Dendritic cell treated with granulocyte-macrophage colony-stimulating factor and Interleukin-4, amounts not matched to agents 40 ng/mL and 50 ng/mL, for 4 days (primary cell): ENCODE data around the gene ADAP1.
A peak's percentile ranks its signal among the peaks of the same experiment; 100 is the strongest.

Experiments used
- H3K27ac Mint-ChIP-seq: one replicate; pipeline ENCODE4 v1.8.0; 2022; ENCODE audit warnings: mild to moderate bottlenecking, mixed read lengths
- H3K27me3 Mint-ChIP-seq: one replicate; pipeline ENCODE4 v1.8.0; 2022; ENCODE audit warnings: mild to moderate bottlenecking, mixed read lengths
- H3K36me3 Mint-ChIP-seq: one replicate; pipeline ENCODE4 v1.8.0; 2022; ENCODE audit warnings: low read depth, mixed read lengths
- H3K4me1 Mint-ChIP-seq: one replicate; pipeline ENCODE4 v1.8.0; 2022; ENCODE audit warnings: low read depth, mixed read lengths
- H3K4me3 Mint-ChIP-seq: one replicate; pipeline ENCODE4 v1.8.0; 2022; ENCODE audit warnings: mild to moderate bottlenecking, moderate library complexity, mixed read lengths
- H3K9me3 Mint-ChIP-seq: one replicate; pipeline ENCODE4 v1.8.0; 2022; ENCODE audit warnings: mixed read lengths
- intact Hi-C: fragments of 100-400 bp; cut with micrococcal nuclease; formaldehyde crosslinking; loops from one replicate; pipeline ENCODE4 v1.15.0; 2022

The ADAP1 gene

GRCh38 chr7:886626-887487 lies 67.6 kb downstream of the ADAP1 start:
- peaks cover 4% of the 10 kb centered on the region for H3K9me3 Mint-ChIP-seq
- peaks cover 22% of the 10 kb centered on the region for H3K4me1 Mint-ChIP-seq
- intact Hi-C loops = no loop called here
- H3K27me3 Mint-ChIP-seq = no peaks in the 10 kb centered on the region
- no peak overlapping the region for H3K4me3 Mint-ChIP-seq
- no peak overlapping the region for H3K27ac Mint-ChIP-seq
- H3K36me3 Mint-ChIP-seq = peaks cover 90% of the 10 kb centered on the region

- peaks cover 84% of the 10 kb centered on the region for H3K36me3 Mint-ChIP-seq
- intact Hi-C loops = no loop called here
- peaks cover 24% of the 10 kb centered on the region for H3K4me1 Mint-ChIP-seq
- H3K27ac Mint-ChIP-seq = no peak overlapping the region
- H3K27me3 Mint-ChIP-seq = no peaks in the 10 kb centered on the region
- H3K4me3 Mint-ChIP-seq = no peak overlapping the region
- H3K9me3 Mint-ChIP-seq = peaks cover 8% of the 10 kb centered on the region
Measured at GRCh38 chr7:885893-886625, 68.4 kb downstream of the ADAP1 start.

- H3K4me3 Mint-ChIP-seq = no peak overlapping the region
- intact Hi-C loops = no loop called here
- no peaks in the 10 kb centered on the region for H3K27me3 Mint-ChIP-seq
- H3K27ac Mint-ChIP-seq = no peak overlapping the region
- H3K9me3 Mint-ChIP-seq = peaks cover 8% of the 10 kb centered on the region
- H3K36me3 Mint-ChIP-seq = peaks cover 78% of the 10 kb centered on the region
- peaks cover 29% of the 10 kb centered on the region for H3K4me1 Mint-ChIP-seq
Measured at GRCh38 chr7:885261-885892, 69.1 kb downstream of the ADAP1 start.

GRCh38 chr7:884191-885003 lies 70.1 kb downstream of the ADAP1 start:
- no peak overlapping the region for H3K4me3 Mint-ChIP-seq
- peaks cover 33% of the 10 kb centered on the region for H3K4me1 Mint-ChIP-seq
- peaks cover 8% of the 10 kb centered on the region for H3K9me3 Mint-ChIP-seq
- intact Hi-C loops = no loop called here
- no peak overlapping the region for H3K27ac Mint-ChIP-seq
- H3K36me3 Mint-ChIP-seq = peaks cover 79% of the 10 kb centered on the region
- no peaks in the 10 kb centered on the region for H3K27me3 Mint-ChIP-seq

GRCh38 chr7:883055-884021 lies 71.1 kb downstream of the ADAP1 start:
- Mint-ChIP-seq H3K27me3 (no peaks in the 10 kb centered on the region), H3K36me3 (peaks cover 76% of the 10 kb centered on the region), H3K4me3 (no peak overlapping the region), H3K9me3 (peaks cover 8% of the 10 kb centered on the region), H3K4me1 (peaks cover 42% of the 10 kb centered on the region), H3K27ac (no peak overlapping the region)
- intact Hi-C loops = no loop called here

GRCh38 chr7:882336-883035 lies 72.0 kb downstream of the ADAP1 start:
- Mint-ChIP-seq H3K36me3 (peaks cover 69% of the 10 kb centered on the region), H3K4me3 (no peak overlapping the region), H3K9me3 (peaks cover 8% of the 10 kb centered on the region), H3K27me3 (no peaks in the 10 kb centered on the region), H3K4me1 (peaks cover 51% of the 10 kb centered on the region), H3K27ac (no peak overlapping the region)
- intact Hi-C loops = no loop called here

GRCh38 chr7:881441-882234 lies 72.8 kb downstream of the ADAP1 start:
- H3K9me3 Mint-ChIP-seq = peaks cover 8% of the 10 kb centered on the region
- no peak overlapping the region for H3K4me3 Mint-ChIP-seq
- no peak overlapping the region for H3K27ac Mint-ChIP-seq
- no peaks in the 10 kb centered on the region for H3K27me3 Mint-ChIP-seq
- peaks cover 56% of the 10 kb centered on the region for H3K4me1 Mint-ChIP-seq
- intact Hi-C loops = no loop called here
- H3K36me3 Mint-ChIP-seq = peaks cover 69% of the 10 kb centered on the region

- Mint-ChIP-seq H3K4me1 (peaks cover 50% of the 10 kb centered on the region), H3K36me3 (peaks cover 57% of the 10 kb centered on the region), H3K27me3 (no peaks in the 10 kb centered on the region), H3K9me3 (peaks cover 8% of the 10 kb centered on the region), H3K27ac (no peak overlapping the region), H3K4me3 (no peak overlapping the region)
- intact Hi-C loops = no loop called here
Measured at GRCh38 chr7:880450-880849, 74.0 kb downstream of the ADAP1 start.

- H3K27me3 Mint-ChIP-seq = no peaks in the 10 kb centered on the region
- peaks cover 54% of the 10 kb centered on the region for H3K36me3 Mint-ChIP-seq
- no peak overlapping the region for H3K4me3 Mint-ChIP-seq
- H3K27ac Mint-ChIP-seq = no peak overlapping the region
- H3K4me1 Mint-ChIP-seq = peaks cover 48% of the 10 kb centered on the region
- peaks cover 8% of the 10 kb centered on the region for H3K9me3 Mint-ChIP-seq
- intact Hi-C loops = loop anchor here (10.0 kb wide), 1 partner anchor 65 kb away; no protein-coding TSS in a partner anchor
Measured at GRCh38 chr7:879706-880105, 74.8 kb downstream of the ADAP1 start.

GRCh38 chr7:879093-879492 lies 75.4 kb downstream of the ADAP1 start:
- Mint-ChIP-seq H3K36me3 (peaks cover 48% of the 10 kb centered on the region), H3K4me3 (no peak overlapping the region), H3K4me1 (peaks cover 48% of the 10 kb centered on the region), H3K27me3 (no peaks in the 10 kb centered on the region), H3K27ac (no peak overlapping the region), H3K9me3 (peaks cover 8% of the 10 kb centered on the region)
- intact Hi-C loops = loop anchor here (10.0 kb wide), 1 partner anchor 64 kb away; no protein-coding TSS in a partner anchor

- H3K9me3 Mint-ChIP-seq = peaks cover 8% of the 10 kb centered on the region
- H3K36me3 Mint-ChIP-seq = peaks cover 48% of the 10 kb centered on the region
- peaks cover 39% of the 10 kb centered on the region for H3K4me1 Mint-ChIP-seq
- no peaks in the 10 kb centered on the region for H3K27me3 Mint-ChIP-seq
- peak overlapping the region; percentile 99 for H3K27ac Mint-ChIP-seq
- intact Hi-C loops = loop anchor here (2.0 to 10.0 kb wide), 2 partner anchors 23 to 63 kb away; no protein-coding TSS in a partner anchor
- H3K4me3 Mint-ChIP-seq = peak overlapping the region; percentile 100
Measured at GRCh38 chr7:877312-878232, 76.9 kb downstream of the ADAP1 start.
